Adrenal gland (tissue), 5 donors: Measurements from ENCODE around the gene ATG16L1.

ENCODE experiments used
- POLR2A ChIP-seq, 2 donors: fragments of 450-650 bp; IDR thresholded peaks; one replicate each; pipeline ENCODE4 v1.6.1; 2017; ENCODE audit warnings: antibody characterized with exemption in 2 of 2, mild to moderate bottlenecking in 2 of 2, moderate library complexity in 1 of 2
- TF ChIP-seq, protein P1 (sequence below), 6 experiments: fragments of 450-650 bp in 4 of 6; fragments of 200-600 bp in 2 of 6; sonication (generic) in 1 of 6; IDR thresholded peaks; 1 replicate in 5 of 6; 2 replicates in 1 of 6; pipeline versions ENCODE4 v1.5.1 to v1.8.0; 2016 to 2021; ENCODE audit warnings: antibody characterized with exemption in 6 of 6, mild to moderate bottlenecking in 2 of 6, moderate library complexity in 1 of 6
- donor health status: DM: no; HTN: no; CAD: no.

- TF ChIP-seq, protein P1, sequence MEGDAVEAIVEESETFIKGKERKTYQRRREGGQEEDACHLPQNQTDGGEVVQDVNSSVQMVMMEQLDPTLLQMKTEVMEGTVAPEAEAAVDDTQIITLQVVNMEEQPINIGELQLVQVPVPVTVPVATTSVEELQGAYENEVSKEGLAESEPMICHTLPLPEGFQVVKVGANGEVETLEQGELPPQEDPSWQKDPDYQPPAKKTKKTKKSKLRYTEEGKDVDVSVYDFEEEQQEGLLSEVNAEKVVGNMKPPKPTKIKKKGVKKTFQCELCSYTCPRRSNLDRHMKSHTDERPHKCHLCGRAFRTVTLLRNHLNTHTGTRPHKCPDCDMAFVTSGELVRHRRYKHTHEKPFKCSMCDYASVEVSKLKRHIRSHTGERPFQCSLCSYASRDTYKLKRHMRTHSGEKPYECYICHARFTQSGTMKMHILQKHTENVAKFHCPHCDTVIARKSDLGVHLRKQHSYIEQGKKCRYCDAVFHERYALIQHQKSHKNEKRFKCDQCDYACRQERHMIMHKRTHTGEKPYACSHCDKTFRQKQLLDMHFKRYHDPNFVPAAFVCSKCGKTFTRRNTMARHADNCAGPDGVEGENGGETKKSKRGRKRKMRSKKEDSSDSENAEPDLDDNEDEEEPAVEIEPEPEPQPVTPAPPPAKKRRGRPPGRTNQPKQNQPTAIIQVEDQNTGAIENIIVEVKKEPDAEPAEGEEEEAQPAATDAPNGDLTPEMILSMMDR (IDR thresholded peaks at IDR 0.05), result no peak
- no peak for TF ChIP-seq POLR2A (IDR thresholded peaks at IDR 0.05)
These were observed 754 bp downstream of the ATG16L1 start for GRCh38 chr2:233252227-233252626.
